ENCODE data around the gene TIGD6.
A peak's percentile ranks its signal among the peaks of the same experiment; 100 is the strongest.

TIGD6 gene

DNA sequence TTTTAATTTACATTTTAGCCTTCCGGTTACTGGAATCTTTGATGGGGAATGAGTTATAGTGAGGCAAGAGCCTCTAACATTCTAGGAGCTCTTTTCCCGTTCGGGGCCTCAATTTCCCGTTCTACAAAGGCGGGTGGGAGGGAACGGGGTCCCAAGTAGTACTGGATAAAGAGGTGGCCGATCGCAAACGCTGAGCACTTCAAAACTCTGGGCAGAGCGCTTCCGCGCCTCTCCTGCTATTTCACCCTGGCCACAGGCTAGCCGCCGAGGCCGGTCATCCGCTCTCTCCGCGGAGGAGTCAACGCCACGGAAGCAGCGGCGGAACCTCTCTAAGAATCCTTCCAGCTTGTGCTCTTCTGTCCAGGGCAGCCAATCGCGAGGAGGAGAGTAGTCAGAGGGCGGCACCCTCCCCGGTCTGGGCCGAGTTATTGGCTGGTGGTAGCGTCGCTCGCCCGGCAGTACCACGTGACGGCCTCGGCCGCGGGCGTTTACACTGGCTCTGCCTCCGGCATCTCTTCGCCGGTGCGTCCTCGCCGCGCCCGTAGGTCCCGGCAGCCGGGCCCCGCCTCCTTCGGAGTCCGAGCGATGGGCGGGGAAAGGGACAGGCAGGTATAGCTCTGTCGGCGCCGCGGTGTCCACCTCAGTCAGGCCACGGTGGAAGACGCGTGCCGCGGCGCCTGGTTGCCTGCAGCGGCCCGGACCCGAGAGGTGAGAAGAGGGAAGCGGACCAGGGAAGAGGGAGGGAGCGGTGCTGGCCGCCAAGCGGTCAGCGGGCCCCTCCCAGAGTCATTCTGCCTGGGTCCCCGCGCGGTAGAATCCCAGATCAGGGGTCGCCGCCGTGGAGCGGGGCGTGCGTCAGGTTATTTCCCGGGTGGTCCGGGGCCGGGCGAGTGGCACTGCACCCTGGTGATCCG is 39.9 kb downstream of the TIGD6 start, which contains the start of gene SLC26A2 (continued):
- TF ChIP-seq PATZ1 (tag by site-specific recombination; IDR thresholded peaks at IDR 0.05) (peak; percentile 69), ZNF132 (tag by site-specific recombination; IDR thresholded peaks at IDR 0.05; ENCODE audit: borderline replicate concordance) (no peak), ZNF677 (tag by site-specific recombination; IDR thresholded peaks at IDR 0.05) (no peak), ZNF174 (tag by site-specific recombination; IDR thresholded peaks at IDR 0.05) (no peak), HOXC10 (CRISPR knock-in tag; IDR thresholded peaks at IDR 0.05) (no peak), ZNF629 (tag by site-specific recombination; IDR thresholded peaks at IDR 0.05) (no peak), ZNF514 (tag by site-specific recombination; IDR thresholded peaks at IDR 0.05) (no peak), ZNF423 (tag by site-specific recombination; IDR thresholded peaks at IDR 0.05) (no peak), MEIS1 (CRISPR knock-in tag; IDR thresholded peaks at IDR 0.05; ENCODE audit: borderline replicate concordance) (no peak), INSM2 (tag by site-specific recombination; IDR thresholded peaks at IDR 0.05) (no peak), ZNF114 (tag by site-specific recombination; IDR thresholded peaks at IDR 0.05) (no peak), ZBTB7A (tag by site-specific recombination; IDR thresholded peaks at IDR 0.05; ENCODE audit: low read depth) (no peak), ZNF670 (tag by site-specific recombination; IDR thresholded peaks at IDR 0.05; ENCODE audit: low read depth) (no peak), SP2 (tag by site-specific recombination; IDR thresholded peaks at IDR 0.05) (peak; percentile 99), KLF1 (tag by site-specific recombination; IDR thresholded peaks at IDR 0.05) (peak; percentile 33; the same call in 1 of the 2 replicates), ZNF398 (tag by site-specific recombination; IDR thresholded peaks at IDR 0.05) (no peak), ZNF426 (tag by site-specific recombination; IDR thresholded peaks at IDR 0.05) (no peak), GLIS2 (tag by site-specific recombination; IDR thresholded peaks at IDR 0.05) (no peak), ZNF19 (tag by site-specific recombination; IDR thresholded peaks at IDR 0.05; ENCODE audit: low read depth) (no peak), ZNF239 (tag by site-specific recombination; IDR thresholded peaks at IDR 0.05) (no peak)
- TF ChIP-seq, protein P1, sequence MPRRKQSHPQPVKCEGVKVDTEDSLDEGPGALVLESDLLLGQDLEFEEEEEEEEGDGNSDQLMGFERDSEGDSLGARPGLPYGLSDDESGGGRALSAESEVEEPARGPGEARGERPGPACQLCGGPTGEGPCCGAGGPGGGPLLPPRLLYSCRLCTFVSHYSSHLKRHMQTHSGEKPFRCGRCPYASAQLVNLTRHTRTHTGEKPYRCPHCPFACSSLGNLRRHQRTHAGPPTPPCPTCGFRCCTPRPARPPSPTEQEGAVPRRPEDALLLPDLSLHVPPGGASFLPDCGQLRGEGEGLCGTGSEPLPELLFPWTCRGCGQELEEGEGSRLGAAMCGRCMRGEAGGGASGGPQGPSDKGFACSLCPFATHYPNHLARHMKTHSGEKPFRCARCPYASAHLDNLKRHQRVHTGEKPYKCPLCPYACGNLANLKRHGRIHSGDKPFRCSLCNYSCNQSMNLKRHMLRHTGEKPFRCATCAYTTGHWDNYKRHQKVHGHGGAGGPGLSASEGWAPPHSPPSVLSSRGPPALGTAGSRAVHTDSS (tag by site-specific recombination; IDR thresholded peaks at IDR 0.05): no peak
- TF ChIP-seq, protein P2, sequence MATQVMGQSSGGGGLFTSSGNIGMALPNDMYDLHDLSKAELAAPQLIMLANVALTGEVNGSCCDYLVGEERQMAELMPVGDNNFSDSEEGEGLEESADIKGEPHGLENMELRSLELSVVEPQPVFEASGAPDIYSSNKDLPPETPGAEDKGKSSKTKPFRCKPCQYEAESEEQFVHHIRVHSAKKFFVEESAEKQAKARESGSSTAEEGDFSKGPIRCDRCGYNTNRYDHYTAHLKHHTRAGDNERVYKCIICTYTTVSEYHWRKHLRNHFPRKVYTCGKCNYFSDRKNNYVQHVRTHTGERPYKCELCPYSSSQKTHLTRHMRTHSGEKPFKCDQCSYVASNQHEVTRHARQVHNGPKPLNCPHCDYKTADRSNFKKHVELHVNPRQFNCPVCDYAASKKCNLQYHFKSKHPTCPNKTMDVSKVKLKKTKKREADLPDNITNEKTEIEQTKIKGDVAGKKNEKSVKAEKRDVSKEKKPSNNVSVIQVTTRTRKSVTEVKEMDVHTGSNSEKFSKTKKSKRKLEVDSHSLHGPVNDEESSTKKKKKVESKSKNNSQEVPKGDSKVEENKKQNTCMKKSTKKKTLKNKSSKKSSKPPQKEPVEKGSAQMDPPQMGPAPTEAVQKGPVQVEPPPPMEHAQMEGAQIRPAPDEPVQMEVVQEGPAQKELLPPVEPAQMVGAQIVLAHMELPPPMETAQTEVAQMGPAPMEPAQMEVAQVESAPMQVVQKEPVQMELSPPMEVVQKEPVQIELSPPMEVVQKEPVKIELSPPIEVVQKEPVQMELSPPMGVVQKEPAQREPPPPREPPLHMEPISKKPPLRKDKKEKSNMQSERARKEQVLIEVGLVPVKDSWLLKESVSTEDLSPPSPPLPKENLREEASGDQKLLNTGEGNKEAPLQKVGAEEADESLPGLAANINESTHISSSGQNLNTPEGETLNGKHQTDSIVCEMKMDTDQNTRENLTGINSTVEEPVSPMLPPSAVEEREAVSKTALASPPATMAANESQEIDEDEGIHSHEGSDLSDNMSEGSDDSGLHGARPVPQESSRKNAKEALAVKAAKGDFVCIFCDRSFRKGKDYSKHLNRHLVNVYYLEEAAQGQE (tag by site-specific recombination; IDR thresholded peaks at IDR 0.05): no peak
- TF ChIP-seq, protein P3, sequence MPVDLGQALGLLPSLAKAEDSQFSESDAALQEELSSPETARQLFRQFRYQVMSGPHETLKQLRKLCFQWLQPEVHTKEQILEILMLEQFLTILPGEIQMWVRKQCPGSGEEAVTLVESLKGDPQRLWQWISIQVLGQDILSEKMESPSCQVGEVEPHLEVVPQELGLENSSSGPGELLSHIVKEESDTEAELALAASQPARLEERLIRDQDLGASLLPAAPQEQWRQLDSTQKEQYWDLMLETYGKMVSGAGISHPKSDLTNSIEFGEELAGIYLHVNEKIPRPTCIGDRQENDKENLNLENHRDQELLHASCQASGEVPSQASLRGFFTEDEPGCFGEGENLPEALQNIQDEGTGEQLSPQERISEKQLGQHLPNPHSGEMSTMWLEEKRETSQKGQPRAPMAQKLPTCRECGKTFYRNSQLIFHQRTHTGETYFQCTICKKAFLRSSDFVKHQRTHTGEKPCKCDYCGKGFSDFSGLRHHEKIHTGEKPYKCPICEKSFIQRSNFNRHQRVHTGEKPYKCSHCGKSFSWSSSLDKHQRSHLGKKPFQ (tag by site-specific recombination; IDR thresholded peaks at IDR 0.05): peak; percentile 82
- TF ChIP-seq, protein P4, sequence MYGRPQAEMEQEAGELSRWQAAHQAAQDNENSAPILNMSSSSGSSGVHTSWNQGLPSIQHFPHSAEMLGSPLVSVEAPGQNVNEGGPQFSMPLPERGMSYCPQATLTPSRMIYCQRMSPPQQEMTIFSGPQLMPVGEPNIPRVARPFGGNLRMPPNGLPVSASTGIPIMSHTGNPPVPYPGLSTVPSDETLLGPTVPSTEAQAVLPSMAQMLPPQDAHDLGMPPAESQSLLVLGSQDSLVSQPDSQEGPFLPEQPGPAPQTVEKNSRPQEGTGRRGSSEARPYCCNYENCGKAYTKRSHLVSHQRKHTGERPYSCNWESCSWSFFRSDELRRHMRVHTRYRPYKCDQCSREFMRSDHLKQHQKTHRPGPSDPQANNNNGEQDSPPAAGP (tag by site-specific recombination; IDR thresholded peaks at IDR 0.05): 0 out of 2 replicates have a peak, but pooled peaks have one; percentile 52
